Measurements from ENCODE around the gene MAPK12. TPM values are rescaled to one million over a fixed set of nuclear protein-coding genes. Genes with fewer than 3 reads are reported as not detected.

Gene MAPK12
- total RNA-seq, 1 donor from 2014 or later: 33.4 TPM

- H3K27ac Mint-ChIP-seq (ENCODE audit: unreplicated experiment): no peak overlapping the region
- peak; percentile 60 for DNase-seq (ENCODE audit: low spot score)
- H3K27me3 Mint-ChIP-seq (ENCODE audit: unreplicated experiment): peaks cover 5% of the 10 kb centered on the region
- H3K4me1 Mint-ChIP-seq (ENCODE audit: unreplicated experiment): peaks cover 13% of the 10 kb centered on the region
- H3K9me3 Mint-ChIP-seq (ENCODE audit: unreplicated experiment): no peaks in the 10 kb centered on the region
- H3K36me3 Mint-ChIP-seq (ENCODE audit: low read depth, unreplicated experiment): no peaks in the 10 kb centered on the region
- TF ChIP-seq CTCF (IDR thresholded peaks at IDR 0.05; ENCODE audit: unreplicated experiment): no peak
- H3K4me3 Mint-ChIP-seq (ENCODE audit: unreplicated experiment): peak overlapping the region; percentile 42
Observed at GRCh38 chr22:50247748-50248147, 13.7 kb downstream of the MAPK12 start.

GRCh38 chr22:50246242-50247175 is 15.0 kb downstream of the MAPK12 start:
- Mint-ChIP-seq H3K36me3 (ENCODE audit: low read depth, unreplicated experiment) (no peaks in the 10 kb centered on the region), H3K9me3 (ENCODE audit: unreplicated experiment) (no peaks in the 10 kb centered on the region), H3K27ac (ENCODE audit: unreplicated experiment) (peak overlapping the region; percentile 82), H3K4me3 (ENCODE audit: unreplicated experiment) (no peak overlapping the region), H3K4me1 (ENCODE audit: unreplicated experiment) (peaks cover 19% of the 10 kb centered on the region), H3K27me3 (ENCODE audit: unreplicated experiment) (peaks cover 7% of the 10 kb centered on the region)
- peak; percentile 43 for TF ChIP-seq CTCF (IDR thresholded peaks at IDR 0.05; ENCODE audit: unreplicated experiment)
- DNase-seq (ENCODE audit: low spot score): no peak

GRCh38 chr22:50245214-50246072 is 16.0 kb downstream of the MAPK12 start:
- peaks cover 7% of the 10 kb centered on the region for H3K27me3 Mint-ChIP-seq (ENCODE audit: unreplicated experiment)
- peak overlapping the region; percentile 99 for H3K27ac Mint-ChIP-seq (ENCODE audit: unreplicated experiment)
- H3K36me3 Mint-ChIP-seq (ENCODE audit: low read depth, unreplicated experiment): no peaks in the 10 kb centered on the region
- peak overlapping the region; percentile 98 for H3K4me3 Mint-ChIP-seq (ENCODE audit: unreplicated experiment)
- peaks cover 22% of the 10 kb centered on the region for H3K4me1 Mint-ChIP-seq (ENCODE audit: unreplicated experiment)
- H3K9me3 Mint-ChIP-seq (ENCODE audit: unreplicated experiment): no peaks in the 10 kb centered on the region
- no peak for TF ChIP-seq CTCF (IDR thresholded peaks at IDR 0.05; ENCODE audit: unreplicated experiment)
- no peak for DNase-seq (ENCODE audit: low spot score)

- Mint-ChIP-seq H3K4me1 (ENCODE audit: unreplicated experiment) (peaks cover 22% of the 10 kb centered on the region), H3K36me3 (ENCODE audit: low read depth, unreplicated experiment) (no peaks in the 10 kb centered on the region), H3K27me3 (ENCODE audit: unreplicated experiment) (peaks cover 9% of the 10 kb centered on the region), H3K9me3 (ENCODE audit: unreplicated experiment) (no peaks in the 10 kb centered on the region), H3K27ac (ENCODE audit: unreplicated experiment) (peak within 1 kb of the TSS; percentile 99), H3K4me3 (ENCODE audit: unreplicated experiment) (peak within 1 kb of the TSS; percentile 98)
- DNase-seq (ENCODE audit: low spot score): peak; percentile 91
- TF ChIP-seq CTCF (IDR thresholded peaks at IDR 0.05; ENCODE audit: unreplicated experiment): no peak
Observed at GRCh38 chr22:50244420-50245213, 16.9 kb downstream of the MAPK12 start, which contains the start of gene TUBGCP6. Gene TUBGCP6 (minus strand): TSS chr22:50245023. CDS start chr22:50244459, 564 bp downstream.
